Muscle layer of colon (tissue), 2 donors: Measurements from ENCODE around the gene NRROS.

ENCODE experiments used
- H3K27ac ChIP-seq: one replicate; pipeline ENCODE4 v1.7.0; 2013; ENCODE audit warnings: low read depth, mild to moderate bottlenecking, low read length, moderate library complexity
- H3K27me3 ChIP-seq, 2 donors: one replicate each; pipeline ENCODE4 v1.7.0; 2013; ENCODE audit warnings: low read length in 2 of 2, mild to moderate bottlenecking in 2 of 2; ENCODE audit not compliant: insufficient read depth in 2 of 2, control insufficient read depth in 1 of 2
- H3K36me3 ChIP-seq: one replicate; pipeline ENCODE4 v1.7.0; 2013; ENCODE audit warnings: mild to moderate bottlenecking, low read length; ENCODE audit not compliant: insufficient read depth
- H3K4me1 ChIP-seq: one replicate; pipeline ENCODE4 v1.7.0; 2013; ENCODE audit warnings: mild to moderate bottlenecking, low read length; ENCODE audit not compliant: insufficient read depth
- H3K4me3 ChIP-seq, 2 donors: one replicate each; pipeline ENCODE4 v1.7.0; 2013; ENCODE audit warnings: low read length in 2 of 2, low read depth in 1 of 2, mild to moderate bottlenecking in 1 of 2, moderate library complexity in 1 of 2
- H3K9ac ChIP-seq: one replicate; pipeline ENCODE4 v1.7.0; 2013; ENCODE audit warnings: low read length
- H3K9me3 ChIP-seq: one replicate; pipeline ENCODE4 v1.7.0; 2013; ENCODE audit warnings: mild to moderate bottlenecking, low read length
- donor health status: abdominal sarcoma.
- donor health status: Adenocarcinoma of cecum.

The NRROS gene

DNA sequence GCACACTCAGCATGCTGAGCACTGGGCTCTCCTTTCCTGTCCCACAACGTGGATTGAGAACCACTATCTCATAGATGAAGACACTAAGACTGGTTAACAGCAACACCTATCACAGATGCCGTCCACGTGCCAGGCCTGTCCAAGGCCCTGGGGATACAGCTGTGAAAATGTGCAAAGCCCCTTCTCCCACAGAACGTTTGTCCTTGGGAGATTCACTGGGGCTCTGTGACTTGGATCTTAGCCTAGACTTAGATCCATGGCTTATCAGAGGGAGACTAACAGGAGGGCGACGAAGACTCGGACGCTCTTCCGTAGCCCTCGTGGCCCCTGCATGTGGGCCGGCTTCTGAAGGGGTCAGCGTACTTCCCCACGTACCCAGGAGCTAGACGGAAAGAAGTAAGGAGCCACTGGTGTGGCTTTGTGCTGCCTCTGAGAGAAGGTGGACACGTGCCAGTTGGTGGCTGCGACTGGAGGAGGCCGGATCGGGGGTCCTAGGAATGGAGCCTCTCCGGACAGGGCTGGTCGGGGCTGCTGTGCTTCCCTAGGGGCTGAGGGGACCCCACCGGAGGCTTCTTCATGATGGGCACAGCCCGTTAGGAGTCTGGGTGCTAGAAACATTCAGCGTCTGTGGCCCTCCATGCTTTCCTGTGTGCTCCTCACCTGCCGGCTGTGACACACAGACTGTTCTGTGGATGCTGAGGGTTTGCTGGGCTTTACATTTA is 964 bp downstream of the NRROS start:
- Histone ChIP-seq H3K27me3 (no peaks in the 10 kb centered on the region), H3K9ac (no peak overlapping the region), H3K9me3 (no peaks in the 10 kb centered on the region), H3K4me1 (peaks cover 9% of the 10 kb centered on the region), H3K4me3 (peak overlapping the region; percentile 47 to 59), H3K27ac (no peak overlapping the region), H3K36me3 (peaks cover 5% of the 10 kb centered on the region)

DNA sequence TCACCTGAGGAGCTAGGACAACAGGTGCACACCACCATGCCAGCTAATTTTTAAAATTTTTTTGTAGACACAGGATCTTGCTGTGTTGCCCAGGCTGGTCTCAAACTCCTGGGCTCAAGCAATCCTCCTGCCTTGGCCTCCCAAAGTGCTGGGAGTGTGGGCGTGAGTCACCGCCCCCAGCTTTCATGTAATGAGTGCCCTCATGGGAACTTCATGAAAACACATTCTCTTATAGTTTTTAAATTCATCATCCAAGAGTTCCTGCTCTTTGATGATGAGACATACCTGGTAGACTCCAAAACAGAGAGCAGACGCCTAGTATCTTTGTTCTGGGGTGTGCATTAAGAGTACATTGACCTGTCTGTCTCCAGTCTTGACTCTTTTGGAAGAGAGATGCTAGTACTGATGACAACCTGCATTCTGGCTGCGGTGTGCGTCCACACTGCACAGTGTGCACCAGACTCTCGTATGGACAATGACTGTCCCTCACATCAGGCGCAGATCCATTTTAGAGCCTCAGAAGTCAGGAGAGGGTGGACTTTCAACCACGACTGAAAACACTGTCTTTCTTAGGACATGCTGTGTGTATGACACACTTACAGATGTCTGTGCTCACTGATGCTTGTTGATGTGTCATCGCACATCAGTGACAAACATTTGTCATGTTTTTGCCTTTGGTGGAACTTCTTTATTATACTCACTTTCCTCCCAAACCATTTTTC is 2.0 kb downstream of the NRROS start:
- Histone ChIP-seq H3K27me3 (no peaks in the 10 kb centered on the region), H3K27ac (no peak overlapping the region), H3K9ac (no peak overlapping the region), H3K9me3 (no peaks in the 10 kb centered on the region), H3K4me1 (peaks cover 9% of the 10 kb centered on the region), H3K36me3 (peaks cover 5% of the 10 kb centered on the region), H3K4me3 (no peak overlapping the region)

DNA sequence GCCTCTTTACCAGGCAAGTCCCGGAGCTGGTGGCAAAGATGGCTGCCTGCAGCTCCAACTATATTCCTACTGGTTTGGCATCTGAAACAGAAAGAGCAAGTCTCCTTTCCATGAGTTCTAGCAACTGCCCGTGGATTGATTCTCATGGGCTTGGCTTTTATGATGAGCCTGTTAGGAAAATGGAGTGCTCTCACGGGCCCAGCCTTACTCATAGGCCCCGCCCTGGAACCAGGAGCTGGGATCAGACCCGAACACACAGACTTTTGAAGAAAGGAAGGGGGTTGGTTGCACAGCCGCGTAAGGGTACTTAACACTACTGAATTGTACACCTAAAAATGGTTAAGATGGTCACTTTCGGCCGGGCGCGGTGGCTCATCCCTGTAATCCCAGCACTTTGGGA is 2.9 kb downstream of the NRROS start:
- Histone ChIP-seq H3K36me3 (peaks cover 5% of the 10 kb centered on the region), H3K27ac (no peak overlapping the region), H3K4me3 (no peak overlapping the region), H3K4me1 (peaks cover 9% of the 10 kb centered on the region), H3K27me3 (no peaks in the 10 kb centered on the region), H3K9me3 (no peaks in the 10 kb centered on the region), H3K9ac (no peak overlapping the region)

DNA sequence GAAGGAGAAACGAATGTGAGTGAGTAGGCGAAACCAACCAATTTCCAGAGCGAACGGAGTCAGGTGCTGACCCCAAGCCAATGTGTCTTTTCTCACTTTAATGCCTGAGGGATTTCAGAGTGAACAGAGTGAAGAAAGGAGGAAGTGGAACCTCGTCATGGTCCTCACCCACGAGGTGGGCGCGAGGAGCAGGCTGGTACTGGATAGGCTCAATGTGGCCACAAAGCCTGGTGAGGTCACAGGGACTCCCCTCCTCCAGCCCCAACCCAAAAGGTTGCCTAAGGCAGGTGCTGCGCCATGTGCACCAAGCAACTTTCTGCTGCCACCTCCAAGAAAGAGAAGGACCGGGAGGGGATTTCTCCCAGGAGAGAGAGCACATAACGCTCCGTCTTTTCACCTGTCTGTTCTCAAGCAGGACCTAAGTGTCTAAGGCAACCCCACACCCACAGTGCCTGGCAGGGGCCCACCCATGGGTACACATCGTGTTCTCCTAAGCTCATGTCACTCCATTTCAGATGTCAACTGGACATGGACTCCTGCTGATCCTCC is 3.8 kb downstream of the NRROS start:
- H3K9ac ChIP-seq, result no peak overlapping the region
- H3K36me3 ChIP-seq, result peaks cover 5% of the 10 kb centered on the region
- H3K27me3 ChIP-seq, result no peaks in the 10 kb centered on the region
- peaks cover 9% of the 10 kb centered on the region for H3K4me1 ChIP-seq
- H3K9me3 ChIP-seq, result no peaks in the 10 kb centered on the region
- no peak overlapping the region for H3K27ac ChIP-seq
- no peak overlapping the region for H3K4me3 ChIP-seq

DNA sequence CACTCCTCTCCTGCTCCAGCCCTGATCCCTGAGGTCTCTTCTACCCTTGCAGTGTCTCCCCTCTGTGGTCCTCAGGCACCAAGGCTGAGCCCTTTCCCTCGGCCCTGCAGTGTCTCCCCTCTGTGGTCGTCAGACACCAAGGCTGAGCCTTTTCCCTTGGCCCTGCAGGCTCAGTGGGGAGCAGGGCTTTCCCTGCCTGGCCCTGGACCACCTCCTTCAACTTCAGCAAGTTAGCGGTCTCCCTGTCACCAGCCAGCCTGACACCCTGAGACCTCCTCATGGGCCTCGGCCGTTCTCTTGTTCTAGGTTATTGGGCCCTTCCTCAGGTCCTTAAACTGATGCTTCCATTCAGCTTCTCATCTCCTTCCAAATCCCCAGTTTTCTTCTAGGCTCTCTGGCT is 4.3 kb downstream of the NRROS start:
- Histone ChIP-seq H3K4me3 (no peak overlapping the region), H3K27me3 (no peaks in the 10 kb centered on the region), H3K36me3 (peaks cover 5% of the 10 kb centered on the region), H3K9me3 (no peaks in the 10 kb centered on the region), H3K27ac (no peak overlapping the region), H3K9ac (no peak overlapping the region), H3K4me1 (peaks cover 9% of the 10 kb centered on the region)

DNA sequence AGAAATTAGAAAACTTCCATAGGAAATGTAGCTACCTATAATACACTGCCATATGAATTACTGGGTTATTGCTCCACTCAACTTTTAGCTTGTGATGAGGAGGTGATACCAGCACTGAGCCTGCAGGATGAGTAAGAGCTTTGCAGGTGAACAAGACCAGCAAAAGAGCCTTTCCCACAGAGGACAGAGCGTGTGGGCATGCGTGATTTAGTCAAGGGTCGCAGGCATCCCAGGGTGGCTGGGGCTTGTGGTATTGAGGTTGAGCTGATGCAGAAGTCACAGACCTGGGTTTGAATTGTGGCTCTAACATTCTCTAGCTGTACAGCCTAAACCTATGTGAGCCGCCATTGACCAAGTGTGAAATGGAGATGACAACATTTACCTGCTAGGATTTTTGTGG is 5.6 kb downstream of the NRROS start:
- no peaks in the 10 kb centered on the region for H3K27me3 ChIP-seq
- no peaks in the 10 kb centered on the region for H3K9me3 ChIP-seq
- no peak overlapping the region for H3K27ac ChIP-seq
- peaks cover 4% of the 10 kb centered on the region for H3K4me1 ChIP-seq
- no peak overlapping the region for H3K9ac ChIP-seq
- H3K36me3 ChIP-seq, result peaks cover 5% of the 10 kb centered on the region
- no peak overlapping the region for H3K4me3 ChIP-seq

DNA sequence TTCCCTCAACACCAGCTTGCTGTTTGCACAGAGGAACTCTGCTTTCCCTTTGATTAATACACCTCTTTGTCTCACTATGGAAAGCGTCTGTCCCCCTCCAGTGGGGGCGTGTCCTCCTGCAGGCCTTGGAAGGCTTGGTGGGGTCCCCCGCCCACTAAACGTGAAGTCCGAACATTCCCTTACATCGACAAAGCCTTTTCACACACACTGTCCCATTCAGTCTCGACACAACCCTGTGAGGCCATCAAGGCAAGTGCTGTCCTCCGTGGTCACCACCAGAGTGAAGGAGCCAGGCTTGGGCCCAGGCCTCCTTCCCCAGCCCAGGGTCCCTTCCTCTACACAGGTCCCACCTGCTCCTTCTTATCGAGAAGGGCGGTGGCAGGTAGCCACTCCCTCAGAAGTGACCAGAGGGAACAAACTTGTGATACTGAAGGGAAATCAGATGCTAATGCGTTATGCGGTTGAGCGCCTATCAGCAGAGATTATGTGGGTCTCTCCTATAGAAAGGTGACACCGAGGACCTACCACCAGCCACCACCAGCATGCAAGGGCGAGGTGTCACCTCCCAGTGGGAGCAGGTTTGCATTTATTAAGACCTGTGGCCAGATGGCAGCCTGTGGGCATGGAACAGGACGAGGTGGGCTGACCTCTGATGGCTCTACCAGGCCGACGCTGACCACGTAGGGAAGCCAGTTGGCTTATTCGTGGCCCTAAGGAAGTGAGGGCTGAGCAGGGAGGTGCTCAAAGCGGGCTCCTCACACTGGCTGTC is 6.6 kb downstream of the NRROS start:
- peaks cover 5% of the 10 kb centered on the region for H3K36me3 ChIP-seq
- no peaks in the 10 kb centered on the region for H3K27me3 ChIP-seq
- no peak overlapping the region for H3K9ac ChIP-seq
- H3K27ac ChIP-seq, result no peak overlapping the region
- H3K4me1 ChIP-seq, result peaks cover 5% of the 10 kb centered on the region
- no peak overlapping the region for H3K4me3 ChIP-seq
- H3K9me3 ChIP-seq, result no peaks in the 10 kb centered on the region

DNA sequence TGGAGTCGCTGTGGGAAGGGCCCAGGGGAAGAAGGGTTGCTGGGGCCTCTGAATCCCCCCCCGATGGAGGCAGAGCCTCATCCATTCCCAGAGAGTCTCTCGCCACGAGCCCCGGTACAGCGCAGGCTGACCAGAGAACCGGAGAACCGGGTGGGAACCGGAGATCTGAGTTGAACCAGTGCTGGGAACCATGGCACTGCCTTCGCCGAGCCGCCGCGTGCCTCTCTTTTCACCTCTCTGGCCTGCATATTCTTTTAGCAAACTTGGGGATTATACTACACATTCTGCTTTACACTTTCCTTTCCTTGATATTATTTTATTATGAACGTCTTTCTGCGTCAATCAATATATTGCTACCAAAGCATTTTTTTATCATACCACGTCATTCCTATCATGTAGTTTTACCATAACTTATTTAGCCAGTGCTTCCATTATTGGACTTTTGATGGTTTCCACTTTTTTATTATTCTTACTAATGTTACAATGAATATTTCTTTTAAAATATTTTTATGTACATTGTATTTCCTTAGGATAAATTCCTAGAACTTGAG is 7.2 kb downstream of the NRROS start:
- H3K9me3 ChIP-seq, result no peaks in the 10 kb centered on the region
- peaks cover 5% of the 10 kb centered on the region for H3K36me3 ChIP-seq
- no peak overlapping the region for H3K4me3 ChIP-seq
- H3K4me1 ChIP-seq, result peaks cover 8% of the 10 kb centered on the region
- H3K27ac ChIP-seq, result no peak overlapping the region
- H3K9ac ChIP-seq, result no peak overlapping the region
- no peaks in the 10 kb centered on the region for H3K27me3 ChIP-seq

DNA sequence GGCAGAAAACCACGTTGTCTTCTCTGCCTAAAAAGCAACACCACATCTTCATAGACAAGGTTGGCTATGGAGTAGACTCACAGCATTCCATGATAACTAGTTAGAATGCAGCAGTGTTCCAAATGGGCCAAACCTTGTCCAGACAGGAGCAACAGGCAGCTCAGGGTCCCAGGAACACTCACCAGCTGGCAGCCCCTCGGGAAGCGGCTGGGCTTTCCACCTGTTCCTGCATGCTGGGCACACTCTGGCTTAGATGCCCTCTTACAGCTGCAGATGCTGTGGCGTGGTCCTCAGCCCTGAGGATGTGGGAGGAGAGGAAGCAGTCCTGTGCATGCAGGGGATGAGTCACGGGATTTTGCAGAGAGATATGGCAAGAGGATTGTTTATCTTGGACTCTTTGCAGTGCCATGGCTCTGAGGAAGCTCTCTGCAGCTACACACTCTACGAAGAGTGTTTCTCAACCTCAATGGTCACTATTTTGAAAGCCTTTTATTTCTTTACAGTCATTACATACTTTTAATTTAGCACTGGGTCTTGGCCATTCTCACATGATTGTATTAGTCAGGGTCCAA is 11.3 kb downstream of the NRROS start:
- Histone ChIP-seq H3K27ac (no peak overlapping the region), H3K9me3 (no peaks in the 10 kb centered on the region), H3K4me1 (peaks cover 8% of the 10 kb centered on the region)

DNA sequence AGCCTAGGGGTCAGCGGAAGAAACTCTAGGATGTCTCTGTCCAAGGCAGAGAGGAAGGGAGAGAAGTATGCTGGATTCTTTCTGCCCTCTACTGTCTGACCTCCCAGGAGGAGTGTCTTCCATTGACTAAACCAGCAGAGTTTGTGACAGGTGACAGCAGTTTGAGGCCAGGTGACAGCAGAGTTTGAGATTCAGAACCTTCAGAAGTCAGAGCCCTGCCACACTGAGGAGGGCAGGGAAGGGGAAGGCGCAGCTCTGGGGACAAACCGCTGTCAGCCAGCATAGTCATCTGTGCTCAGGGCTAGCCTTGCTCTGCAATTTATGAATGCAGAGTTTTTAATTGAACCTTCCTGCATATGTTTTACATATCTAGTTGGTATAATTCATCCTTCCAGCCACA is 12.3 kb downstream of the NRROS start:
- H3K4me1 ChIP-seq, result peaks cover 8% of the 10 kb centered on the region
- no peak overlapping the region for H3K9ac ChIP-seq
- no peak overlapping the region for H3K27ac ChIP-seq
- no peaks in the 10 kb centered on the region for H3K36me3 ChIP-seq
- no peaks in the 10 kb centered on the region for H3K9me3 ChIP-seq
- no peak overlapping the region for H3K4me3 ChIP-seq
- H3K27me3 ChIP-seq, result no peaks in the 10 kb centered on the region

More for the DNA sequence above, 11.3 kb downstream of the NRROS start:
- H3K4me3 ChIP-seq, result no peak overlapping the region
- no peaks in the 10 kb centered on the region for H3K27me3 ChIP-seq
- no peaks in the 10 kb centered on the region for H3K36me3 ChIP-seq
- H3K9ac ChIP-seq, result no peak overlapping the region
